Activated CD4-positive, alpha-beta T cell treated with anti-CD3 and anti-CD28 coated beads, Interleukin-10, Interleukin-2, amounts not matched to agents 100 ng/mL and 50 ng/mL, durations not matched to agents 16 hours and 8 hours (primary cell): Measurements from ENCODE around the gene SDF4.

Experiments used
- DNase-seq: peaks from one replicate; pipeline ENCODE4 v3.0.0-alpha.2; 2020

Gene SDF4

DNA sequence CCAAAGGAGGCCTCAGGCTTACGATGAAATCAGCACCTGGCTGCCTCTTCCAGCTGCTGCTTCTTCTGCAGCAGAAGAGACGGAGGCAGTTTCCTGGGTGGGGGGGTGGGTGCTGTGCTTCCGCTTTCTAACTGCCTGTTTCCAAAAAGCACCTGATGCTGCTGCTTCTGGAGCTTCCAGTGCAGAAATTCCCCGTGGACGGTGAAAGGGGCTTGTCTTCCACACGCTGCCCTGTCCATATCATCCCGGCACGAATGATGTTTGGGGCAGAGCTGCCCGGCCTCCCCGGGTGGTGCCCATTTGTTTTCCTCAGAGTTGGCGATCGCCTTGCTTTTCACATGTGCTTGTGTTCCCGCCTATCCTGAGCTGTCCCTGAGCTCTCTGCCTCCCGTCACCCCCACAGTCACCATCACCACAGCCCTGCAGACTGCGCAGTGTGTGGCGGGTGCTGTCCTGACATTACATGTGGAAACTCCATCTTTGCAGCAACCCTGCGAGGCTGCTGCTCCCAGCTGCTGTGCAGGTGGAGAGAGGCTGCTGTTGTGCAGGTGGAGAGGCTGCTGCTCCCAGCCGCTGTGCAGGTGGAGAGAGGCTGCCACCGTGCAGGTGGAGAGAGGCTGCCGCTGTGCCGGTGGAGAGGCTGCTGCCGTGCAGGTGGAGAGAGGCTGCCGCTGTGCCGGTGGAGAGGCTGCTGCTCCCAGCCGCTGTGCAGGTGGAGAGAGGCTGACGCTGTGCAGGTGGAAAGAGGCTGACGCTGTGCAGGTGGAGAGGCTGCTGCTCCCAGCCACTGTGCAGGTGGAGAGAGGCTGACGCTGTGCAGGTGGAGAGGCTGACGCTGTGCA is 56.4 kb downstream of the SDF4 start:
- no peak for DNase-seq

DNA sequence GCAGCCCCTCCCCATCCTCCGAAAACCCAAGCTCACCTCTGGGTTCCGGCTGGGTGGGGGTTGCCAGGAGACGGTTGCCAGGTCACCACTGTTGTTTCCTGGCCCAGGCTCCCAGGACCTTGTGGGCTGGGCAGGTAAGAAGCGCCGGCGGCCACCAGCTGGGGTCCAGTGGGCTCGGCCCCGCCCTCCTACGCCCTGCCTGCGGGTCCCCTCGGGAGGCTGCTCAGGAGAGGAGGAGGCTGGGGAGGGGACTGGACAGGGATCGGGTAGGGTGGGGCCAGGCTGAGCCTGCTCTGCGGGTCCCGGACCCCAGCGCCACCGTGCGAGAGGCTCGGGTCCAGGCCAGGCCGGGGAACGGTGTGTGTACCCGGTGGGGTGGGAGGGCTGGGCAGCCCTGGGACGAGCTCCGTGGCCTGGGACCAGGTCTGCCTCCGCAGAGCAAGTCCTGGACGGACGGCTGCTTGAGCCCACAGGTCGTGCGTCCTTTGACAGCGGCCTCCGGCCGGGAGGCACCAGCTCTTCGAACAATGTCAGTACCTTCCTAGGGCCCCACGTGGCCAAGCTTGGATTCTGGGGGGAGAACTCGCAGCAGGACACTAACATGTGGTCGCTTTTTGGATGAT is 57.9 kb downstream of the SDF4 start, which contains the start of gene TTLL10:
TSS of gene TTLL10 (plus strand) at position 88 of the 623 bp plus-strand sequence. CDS start 5,336 bp downstream, outside the sequence.
- DNase-seq = peak; percentile 25

DNA sequence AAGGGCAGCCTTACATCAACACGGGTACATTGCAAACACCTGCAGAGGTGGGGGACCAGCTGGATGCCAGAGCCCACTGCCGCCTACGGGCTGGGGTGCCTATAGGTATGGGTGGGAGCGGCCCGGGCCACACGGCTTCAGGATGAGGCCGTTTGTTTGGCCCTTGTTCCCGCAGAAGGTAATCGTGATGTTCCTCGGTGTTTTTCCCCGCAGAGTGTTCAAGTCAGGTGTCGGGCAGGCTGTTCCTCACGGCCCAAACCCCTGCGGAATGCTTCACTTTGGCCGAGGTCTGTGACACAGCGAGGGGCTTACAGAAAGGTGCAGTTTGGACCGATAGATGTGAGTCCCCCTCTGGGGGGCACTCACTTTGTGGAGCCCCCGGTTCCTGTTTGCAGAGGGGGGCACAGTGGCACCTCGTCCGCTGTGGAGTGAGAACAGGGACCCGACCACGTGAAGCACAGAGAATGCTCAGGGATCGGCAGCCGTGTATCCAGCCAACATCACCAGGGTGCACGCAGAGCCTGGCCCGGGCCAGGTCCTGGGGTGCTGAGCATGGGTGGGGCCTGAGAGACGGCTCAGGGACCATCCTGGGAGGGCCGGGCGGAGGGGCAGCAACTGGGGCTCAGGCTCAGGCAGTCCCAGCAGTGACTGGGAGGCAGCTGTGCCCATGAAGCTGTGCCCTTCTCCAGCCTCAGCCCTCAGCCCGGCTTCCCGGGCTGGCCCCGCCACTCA is 58.6 kb downstream of the SDF4 start:
- no peak for DNase-seq

DNA sequence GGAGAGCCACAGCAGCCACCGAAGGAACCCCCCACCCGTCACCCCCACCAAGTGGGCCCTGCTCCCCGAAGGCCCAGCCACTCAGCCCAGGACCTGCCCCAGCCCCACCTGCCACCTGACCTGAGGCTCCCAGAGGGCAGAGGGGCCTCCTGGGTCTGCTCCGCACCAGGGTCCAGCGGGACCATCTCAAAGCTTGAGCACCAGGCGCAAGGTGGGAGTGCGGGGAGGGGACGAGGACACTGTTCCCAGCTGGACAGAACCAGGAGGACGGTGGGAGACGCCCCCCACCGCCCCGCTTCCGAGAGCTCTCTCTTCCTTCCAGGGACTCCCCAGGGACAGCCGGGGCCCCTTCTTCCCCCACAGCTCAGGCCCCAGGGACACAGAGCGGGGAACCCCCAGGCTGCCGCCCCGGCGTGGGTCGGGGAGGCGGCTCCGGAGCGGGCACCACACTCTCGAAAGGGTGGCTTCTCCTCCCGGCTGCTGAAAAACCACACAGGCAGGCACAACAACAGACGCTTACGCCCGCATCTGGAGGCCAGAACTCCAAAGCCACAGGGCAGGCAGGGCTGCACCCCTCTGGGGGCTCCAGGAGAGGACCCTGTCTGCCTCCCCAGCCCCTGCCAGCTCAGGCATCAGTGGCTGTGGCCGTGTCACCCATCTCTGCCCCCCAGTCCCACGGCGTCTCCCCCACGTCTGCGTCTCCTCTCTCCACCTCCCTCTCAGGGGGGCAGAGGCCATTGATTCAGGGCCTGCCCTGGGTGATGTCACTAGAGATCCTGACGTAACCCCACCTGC is 60.1 kb downstream of the SDF4 start:
- DNase-seq = peak; percentile 19

DNA sequence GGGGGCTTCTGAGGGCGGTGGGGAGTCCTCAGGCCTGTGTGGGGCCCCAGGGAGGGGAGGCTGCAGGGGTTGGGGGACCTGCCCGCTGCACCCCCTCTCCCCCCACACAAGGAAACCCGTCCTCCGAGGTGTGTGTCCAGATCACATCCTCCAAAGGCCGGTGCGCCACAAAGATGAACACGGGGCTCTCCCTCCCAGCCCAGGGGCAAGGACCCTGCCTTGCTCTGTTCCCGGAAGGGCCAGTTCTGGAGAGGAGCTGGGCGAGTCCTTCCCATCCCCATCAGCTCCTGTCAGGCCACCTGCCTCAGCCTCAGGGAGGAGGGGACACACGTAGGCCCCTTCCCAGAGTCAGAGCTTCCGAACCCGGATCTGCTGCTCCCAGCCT is 60.6 kb downstream of the SDF4 start:
- no peak for DNase-seq

DNA sequence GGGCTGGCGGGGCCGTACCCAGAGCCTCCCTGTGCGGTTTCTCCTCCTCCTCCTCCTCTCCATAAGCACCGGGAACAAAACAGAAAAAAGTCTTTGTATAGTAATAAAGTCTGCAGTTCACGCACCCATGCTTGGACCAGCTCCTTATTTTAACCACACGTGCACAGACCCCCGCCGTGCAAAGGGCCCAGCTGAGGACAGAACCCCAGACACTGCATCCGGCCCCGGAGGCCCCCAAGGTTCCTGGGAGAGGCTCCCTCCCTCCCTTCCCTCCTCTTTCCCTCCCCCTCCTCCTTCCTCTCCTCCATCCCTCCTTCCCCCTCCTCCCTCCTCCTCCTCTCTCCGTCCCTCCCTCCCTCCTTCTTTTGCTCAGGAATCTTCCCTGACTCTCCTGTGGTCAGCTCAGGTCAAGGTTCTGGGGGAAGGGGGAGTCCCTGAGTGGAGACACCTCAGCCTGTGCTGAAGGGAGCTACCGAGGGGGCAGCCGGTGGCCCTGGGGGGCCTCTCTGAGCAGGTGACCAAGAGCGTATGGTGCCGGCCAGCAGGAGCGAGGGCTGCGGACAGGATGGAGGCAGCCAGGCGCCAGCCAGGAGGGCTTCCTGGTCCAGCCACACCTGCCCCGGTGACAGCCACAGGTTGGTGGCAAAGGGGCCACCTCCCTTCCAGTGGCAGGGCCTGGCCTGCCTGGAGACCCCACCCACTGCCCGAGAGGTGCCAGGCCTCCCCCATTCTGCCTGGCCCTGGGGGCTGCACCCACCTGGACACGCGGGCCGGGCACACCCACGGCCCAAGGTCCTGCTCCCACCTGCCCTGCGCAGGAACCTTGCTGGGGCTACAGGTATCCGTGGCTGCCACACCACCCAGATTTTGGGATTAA is 61.3 kb downstream of the SDF4 start:
- no peak for DNase-seq

DNA sequence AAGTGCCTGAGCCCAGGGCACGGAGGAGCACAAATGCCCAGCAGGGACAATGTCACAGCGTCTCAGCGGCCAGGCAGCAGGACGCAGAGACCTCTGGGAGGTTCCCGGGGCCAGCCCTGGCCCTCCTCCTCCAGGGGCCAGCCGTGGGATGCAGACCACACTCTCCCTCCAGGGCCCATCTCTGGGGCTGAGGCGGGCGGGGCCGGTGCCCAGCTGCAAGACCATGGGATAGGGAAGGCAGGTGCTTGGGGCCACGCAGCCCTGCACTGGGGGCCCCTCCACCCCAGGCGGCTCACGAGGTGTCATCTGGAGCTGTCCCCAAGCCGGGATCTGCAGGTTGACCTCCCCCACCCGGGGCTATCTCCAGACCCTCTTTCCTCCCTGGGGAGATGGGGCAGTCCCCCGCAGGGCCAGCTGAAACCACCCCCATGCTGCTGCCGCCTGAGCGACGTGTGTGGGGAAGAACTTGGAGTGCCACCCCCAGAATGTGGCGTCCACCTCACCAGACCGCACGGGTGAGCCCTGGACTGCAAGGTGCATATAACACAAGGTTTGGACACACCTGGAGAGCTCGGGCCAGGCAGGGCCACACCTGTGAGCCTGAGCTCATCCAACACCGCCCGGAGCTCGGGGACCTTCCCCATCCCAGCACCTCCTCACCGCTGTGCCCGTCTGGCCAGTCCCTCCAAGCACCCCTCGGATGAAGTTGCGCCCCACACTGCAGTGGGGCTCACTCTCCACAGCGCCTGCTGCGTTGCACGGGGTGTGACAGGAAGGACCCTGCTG is 62.2 kb downstream of the SDF4 start:
- DNase-seq = no peak

DNA sequence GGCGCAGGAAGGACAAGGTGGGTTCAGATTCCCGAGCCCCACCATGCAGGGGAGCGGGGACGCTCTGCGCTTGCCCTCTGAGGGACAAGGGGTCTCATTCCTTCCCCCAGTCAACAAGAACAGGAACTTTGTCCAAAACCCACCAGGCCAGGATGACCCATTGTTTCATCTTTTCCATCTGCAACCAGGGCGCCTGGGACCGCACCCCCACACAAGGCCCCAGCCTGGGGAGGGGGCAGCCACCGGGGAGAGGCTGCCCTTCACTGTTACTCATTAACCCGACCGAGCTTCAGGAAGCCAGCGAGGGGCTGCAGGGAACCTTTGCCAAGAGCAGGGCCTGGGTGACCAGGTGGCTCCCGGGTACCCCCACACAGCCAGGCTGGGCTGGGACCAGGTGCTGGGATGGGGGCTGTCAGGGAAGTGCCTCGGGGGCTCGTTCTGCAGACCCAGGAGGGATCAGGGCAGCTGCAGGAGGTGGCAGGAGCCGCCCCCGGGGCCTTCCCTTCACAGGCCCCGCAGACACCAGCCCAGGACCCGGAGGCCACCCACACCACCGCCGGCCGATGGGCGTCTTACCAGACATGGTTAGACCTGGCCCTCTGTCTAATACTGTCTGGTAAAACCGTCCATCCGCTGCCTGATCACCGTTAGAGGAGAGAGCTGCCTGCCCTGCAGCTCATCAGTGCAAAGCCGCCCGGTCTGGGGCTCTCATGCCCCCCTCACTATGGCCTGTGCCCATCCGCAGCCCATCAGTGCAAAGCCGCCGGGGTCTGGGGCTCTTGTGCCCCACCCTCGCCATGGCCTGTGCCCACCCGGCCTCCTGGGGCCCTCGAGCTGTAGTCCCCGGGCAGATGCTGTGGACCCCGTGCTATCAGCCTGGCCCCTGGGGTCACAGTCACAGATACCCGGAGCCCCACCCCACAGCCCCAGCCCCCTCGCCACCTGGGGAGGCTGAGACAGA is 63.1 kb downstream of the SDF4 start:
- no peak for DNase-seq

DNA sequence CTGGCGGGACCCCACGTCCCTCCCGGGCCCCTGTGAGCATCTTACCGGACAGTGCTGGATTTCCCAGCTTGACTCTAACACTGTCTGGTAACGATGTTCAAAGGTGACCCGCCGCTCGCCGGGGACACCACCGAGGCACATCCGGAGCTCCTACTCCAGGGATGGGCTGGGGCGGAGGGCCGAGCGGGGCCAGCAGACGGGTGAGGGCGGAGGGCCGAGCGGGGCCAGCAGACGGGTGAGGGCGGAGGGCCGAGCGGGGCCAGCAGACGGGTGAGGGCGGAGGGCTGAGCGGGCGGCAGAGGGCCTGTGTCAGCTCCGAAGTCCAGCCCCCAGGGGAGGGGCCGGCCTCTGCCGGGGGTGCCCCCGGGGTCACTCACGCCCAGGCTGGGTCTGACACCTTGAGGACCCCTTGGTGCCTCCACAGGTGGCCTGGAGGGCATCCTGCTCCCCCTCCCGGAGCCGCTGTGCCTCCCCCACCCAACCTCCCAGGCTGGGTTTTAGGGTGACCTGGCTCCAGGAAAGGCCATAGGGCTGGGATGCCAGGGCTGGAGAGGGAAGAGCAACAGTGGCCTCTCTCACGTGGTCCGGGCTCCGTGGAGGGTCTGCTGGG is 63.9 kb downstream of the SDF4 start:
- no peak for DNase-seq

DNA sequence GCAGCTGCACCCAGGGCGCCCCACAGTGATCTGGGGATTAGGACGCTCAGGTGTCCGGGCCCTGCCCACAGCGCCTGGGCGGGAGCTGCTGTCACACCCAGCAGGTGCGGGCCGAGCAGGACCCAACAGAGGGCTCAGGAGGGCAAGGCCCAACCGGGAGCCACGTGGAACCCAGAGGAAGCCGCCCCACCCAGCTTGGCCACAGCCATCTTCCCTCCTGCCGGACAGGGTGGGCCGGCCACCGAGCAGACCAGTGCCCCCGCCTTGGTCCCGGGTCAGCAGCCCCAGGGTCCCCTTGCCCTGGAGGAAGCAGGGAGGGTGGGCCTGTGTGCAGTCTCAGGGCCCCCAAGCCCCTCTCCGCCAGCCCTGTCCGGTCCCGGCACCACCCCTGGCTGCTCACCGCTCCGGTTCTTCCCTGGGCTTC is 64.4 kb downstream of the SDF4 start:
- DNase-seq = no peak
